Muscle layer of colon (tissue), 2 donors: Measurements from ENCODE around the gene IL24.
A peak's percentile ranks its signal among the peaks of the same experiment; 100 is the strongest.

Source experiments
- H3K27ac ChIP-seq: one replicate; pipeline ENCODE4 v1.7.0; 2013; ENCODE audit warnings: low read depth, mild to moderate bottlenecking, low read length, moderate library complexity
- H3K27me3 ChIP-seq, 2 donors: one replicate each; pipeline ENCODE4 v1.7.0; 2013; ENCODE audit warnings: low read length in 2 of 2, mild to moderate bottlenecking in 2 of 2; ENCODE audit not compliant: insufficient read depth in 2 of 2, control insufficient read depth in 1 of 2
- H3K36me3 ChIP-seq: one replicate; pipeline ENCODE4 v1.7.0; 2013; ENCODE audit warnings: mild to moderate bottlenecking, low read length; ENCODE audit not compliant: insufficient read depth
- H3K4me1 ChIP-seq: one replicate; pipeline ENCODE4 v1.7.0; 2013; ENCODE audit warnings: mild to moderate bottlenecking, low read length; ENCODE audit not compliant: insufficient read depth
- H3K4me3 ChIP-seq, 2 donors: one replicate each; pipeline ENCODE4 v1.7.0; 2013; ENCODE audit warnings: low read length in 2 of 2, low read depth in 1 of 2, mild to moderate bottlenecking in 1 of 2, moderate library complexity in 1 of 2
- H3K9ac ChIP-seq: one replicate; pipeline ENCODE4 v1.7.0; 2013; ENCODE audit warnings: low read length
- H3K9me3 ChIP-seq: one replicate; pipeline ENCODE4 v1.7.0; 2013; ENCODE audit warnings: mild to moderate bottlenecking, low read length
- donor health status: abdominal sarcoma.
- donor health status: Adenocarcinoma of cecum.

IL24 gene

GRCh38 chr1:206863266-206863665 lies 34.0 kb upstream of the IL24 start:
- H3K27me3 ChIP-seq, result no peaks in the 10 kb centered on the region
- H3K4me3 ChIP-seq, result no peak overlapping the region
- H3K27ac ChIP-seq, result no peak overlapping the region
- peaks cover 3% of the 10 kb centered on the region for H3K4me1 ChIP-seq
- no peaks in the 10 kb centered on the region for H3K36me3 ChIP-seq
- no peak overlapping the region for H3K9ac ChIP-seq
- H3K9me3 ChIP-seq, result no peaks in the 10 kb centered on the region

- H3K27ac ChIP-seq, result no peak within 1 kb of the TSS
Measured at GRCh38 chr1:206864939-206865671, 32.1 kb upstream of the IL24 start, which contains the start of gene IL20. Gene IL20, plus strand, starts transcription at chr1:206865623. Its CDS starts 230 bp downstream, at chr1:206865853.

GRCh38 chr1:206866062-206866461 lies 31.2 kb upstream of the IL24 start:
- Histone ChIP-seq H3K4me3 (peak overlapping the region in 1 of 2 donors; percentile 15), H3K27me3 (no peaks in the 10 kb centered on the region), H3K36me3 (no peaks in the 10 kb centered on the region), H3K9ac (no peak overlapping the region), H3K4me1 (peaks cover 8% of the 10 kb centered on the region), H3K9me3 (no peaks in the 10 kb centered on the region), H3K27ac (no peak overlapping the region)

More at GRCh38 chr1:206864939-206865671, 32.1 kb upstream of the IL24 start, which contains the start of gene IL20:
- Histone ChIP-seq H3K9me3 (no peaks in the 10 kb centered on the region), H3K4me1 (peaks cover 3% of the 10 kb centered on the region), H3K36me3 (no peaks in the 10 kb centered on the region), H3K4me3 (peak within 1 kb of the TSS in 1 of 2 donors; percentile 15), H3K27me3 (no peaks in the 10 kb centered on the region), H3K9ac (no peak within 1 kb of the TSS)

DNA sequence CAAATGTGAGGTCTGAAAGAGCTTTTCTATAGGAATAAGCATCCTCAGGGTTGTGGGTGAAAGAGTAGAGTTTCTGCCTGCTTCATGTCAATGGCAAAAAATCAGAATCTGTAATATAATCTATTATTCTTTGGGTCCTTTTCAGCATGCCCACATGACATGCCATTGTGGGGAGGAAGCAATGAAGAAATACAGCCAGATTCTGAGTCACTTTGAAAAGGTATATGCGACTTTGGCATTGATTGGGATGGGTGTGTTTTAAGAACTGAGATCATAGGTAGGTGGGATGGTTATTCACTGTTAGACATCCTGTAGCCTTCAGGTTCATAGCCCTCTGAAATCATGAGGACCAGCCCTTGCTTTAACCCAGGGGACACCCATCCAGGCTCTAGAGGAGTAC lies 30.0 kb upstream of the IL24 start:
- Histone ChIP-seq H3K4me3 (no peak overlapping the region), H3K27ac (no peak overlapping the region), H3K4me1 (peaks cover 8% of the 10 kb centered on the region), H3K9me3 (no peaks in the 10 kb centered on the region), H3K36me3 (no peaks in the 10 kb centered on the region), H3K27me3 (no peaks in the 10 kb centered on the region), H3K9ac (no peak overlapping the region)

GRCh38 chr1:206867716-206868115 lies 29.5 kb upstream of the IL24 start:
- Histone ChIP-seq H3K27ac (no peak overlapping the region), H3K4me3 (no peak overlapping the region), H3K36me3 (no peaks in the 10 kb centered on the region), H3K9me3 (no peaks in the 10 kb centered on the region), H3K4me1 (peaks cover 8% of the 10 kb centered on the region), H3K27me3 (no peaks in the 10 kb centered on the region), H3K9ac (no peak overlapping the region)

- no peak overlapping the region for H3K4me3 ChIP-seq
- no peak overlapping the region for H3K9ac ChIP-seq
- H3K36me3 ChIP-seq, result no peaks in the 10 kb centered on the region
- H3K27ac ChIP-seq, result no peak overlapping the region
- no peaks in the 10 kb centered on the region for H3K9me3 ChIP-seq
- H3K4me1 ChIP-seq, result peaks cover 8% of the 10 kb centered on the region
- no peaks in the 10 kb centered on the region for H3K27me3 ChIP-seq
Measured at GRCh38 chr1:206868264-206868663, 29.0 kb upstream of the IL24 start.

GRCh38 chr1:206872139-206872538 lies 25.1 kb upstream of the IL24 start:
- Histone ChIP-seq H3K27ac (no peak overlapping the region), H3K36me3 (no peaks in the 10 kb centered on the region), H3K4me3 (no peak overlapping the region), H3K27me3 (no peaks in the 10 kb centered on the region), H3K9me3 (peaks cover 3% of the 10 kb centered on the region), H3K9ac (no peak overlapping the region), H3K4me1 (peaks cover 5% of the 10 kb centered on the region)

DNA sequence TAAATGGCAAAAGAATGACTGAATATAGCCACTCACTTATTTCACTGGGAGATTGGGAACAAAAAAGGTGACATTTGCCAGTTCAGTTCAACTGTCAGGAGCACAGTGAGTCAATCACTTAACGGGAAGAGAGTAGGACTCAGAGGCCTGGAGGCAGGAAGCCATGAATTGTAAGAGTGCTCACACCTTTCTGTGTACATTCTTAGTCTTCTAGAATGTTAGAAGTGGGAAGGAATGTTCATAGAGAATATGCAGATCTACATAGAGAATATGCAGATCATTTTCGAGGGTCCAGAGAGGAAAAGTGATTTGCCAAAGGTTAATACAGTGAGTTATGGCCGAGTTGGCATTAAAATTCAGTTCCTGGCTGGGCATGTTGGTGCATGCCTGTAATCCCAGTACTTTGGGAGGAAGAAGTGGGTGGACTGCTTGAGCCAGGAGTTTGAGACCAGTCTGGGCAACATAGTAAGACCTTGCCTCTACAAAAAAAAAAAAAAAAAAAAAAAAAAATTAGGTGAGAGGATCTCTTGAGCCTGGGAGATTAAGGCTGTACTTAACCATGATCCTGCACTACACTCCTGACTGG lies 23.5 kb upstream of the IL24 start:
- Histone ChIP-seq H3K9ac (no peak overlapping the region), H3K36me3 (no peaks in the 10 kb centered on the region), H3K27ac (no peak overlapping the region), H3K9me3 (peaks cover 9% of the 10 kb centered on the region), H3K4me3 (no peak overlapping the region), H3K27me3 (no peaks in the 10 kb centered on the region), H3K4me1 (peaks cover 5% of the 10 kb centered on the region)

- Histone ChIP-seq H3K27ac (no peak overlapping the region), H3K27me3 (no peaks in the 10 kb centered on the region), H3K36me3 (no peaks in the 10 kb centered on the region), H3K4me3 (no peak overlapping the region), H3K9me3 (peaks cover 9% of the 10 kb centered on the region), H3K4me1 (peaks cover 1% of the 10 kb centered on the region), H3K9ac (no peak overlapping the region)
Measured at GRCh38 chr1:206875752-206876377, 21.4 kb upstream of the IL24 start.

DNA sequence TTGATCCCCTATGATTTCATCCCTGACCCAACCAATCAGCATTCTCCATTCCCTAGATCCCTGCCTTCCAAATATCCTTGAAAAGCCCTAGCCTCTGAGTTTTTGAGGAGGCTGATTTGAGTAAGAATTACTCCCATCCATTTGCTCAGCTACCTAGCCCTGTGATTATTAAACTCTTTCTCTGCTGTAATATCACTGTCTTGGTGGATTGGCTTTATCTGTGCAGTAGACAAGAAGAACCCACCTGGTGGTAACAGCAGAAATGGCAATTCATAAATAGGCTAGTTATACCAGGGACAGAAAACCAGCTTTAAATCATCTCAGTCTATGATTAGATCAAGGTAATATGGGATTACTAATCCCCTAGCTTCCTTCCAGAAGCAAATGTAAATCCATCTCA lies 18.8 kb upstream of the IL24 start:
- Histone ChIP-seq H3K36me3 (no peaks in the 10 kb centered on the region), H3K4me3 (no peak overlapping the region), H3K27me3 (no peaks in the 10 kb centered on the region), H3K9me3 (peaks cover 9% of the 10 kb centered on the region), H3K9ac (no peak overlapping the region), H3K4me1 (no peaks in the 10 kb centered on the region), H3K27ac (no peak overlapping the region)

GRCh38 chr1:206880314-206880713 lies 16.9 kb upstream of the IL24 start:
- Histone ChIP-seq H3K4me1 (no peaks in the 10 kb centered on the region), H3K4me3 (no peak overlapping the region)

More at GRCh38 chr1:206880314-206880713, 16.9 kb upstream of the IL24 start:
- Histone ChIP-seq H3K27ac (no peak overlapping the region), H3K9ac (no peak overlapping the region), H3K9me3 (peaks cover 9% of the 10 kb centered on the region), H3K27me3 (no peaks in the 10 kb centered on the region), H3K36me3 (no peaks in the 10 kb centered on the region)
